SIG-M5 treated with dmso at 0.1 percent for 504 hours (cell line): ENCODE data around the gene SECISBP2.
A peak's percentile ranks its signal among the peaks of the same experiment; 100 is the strongest.
"Not testable (repeated sequence)": the region's sequence is repeated elsewhere in the genome, so short reads cannot be mapped to it uniquely, and the experiment has no call there.

Experiments used
- DNase-seq: peaks from one replicate; lab custom pipeline; 2025; ENCODE audit not compliant: unreplicated experiment; lab: John Stamatoyannopoulos, UW

SECISBP2 gene

DNA sequence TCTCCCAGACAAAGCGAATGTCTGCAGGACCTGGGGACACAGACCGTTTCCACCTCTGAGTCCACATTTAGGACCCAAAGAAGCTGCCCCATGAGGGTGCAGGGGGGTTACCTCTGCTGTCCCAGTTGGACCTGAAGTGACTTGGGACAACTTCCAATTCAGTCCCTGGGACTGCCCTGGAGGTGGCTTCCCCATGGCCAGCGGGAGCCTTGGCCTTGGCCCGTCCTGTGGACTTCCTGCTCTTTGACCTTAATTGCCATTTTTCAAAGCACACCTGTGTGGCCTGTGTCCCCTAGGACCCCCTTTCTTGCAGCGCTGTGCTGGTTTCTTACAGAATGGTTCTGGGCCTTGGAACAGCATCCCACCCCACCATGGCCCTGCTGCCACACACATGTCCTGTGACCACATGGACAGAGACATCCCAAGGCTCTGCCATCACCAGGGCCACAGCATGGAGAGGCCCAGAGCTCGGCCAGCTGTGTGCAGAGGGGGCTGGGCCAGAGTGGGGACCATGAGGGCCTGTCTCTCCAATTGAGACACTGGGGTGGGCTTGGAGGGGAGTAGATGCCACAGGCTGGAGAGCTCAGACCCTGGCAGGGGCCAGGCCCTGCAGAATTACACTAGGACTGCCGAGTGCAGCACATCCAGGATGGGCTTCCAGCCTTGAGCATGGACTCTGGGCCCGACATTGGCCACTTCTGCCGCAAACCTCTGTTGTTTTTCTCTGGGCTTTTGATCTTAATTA lies 45.8 kb downstream of the SECISBP2 start:
- DNase-seq = no peak

DNA sequence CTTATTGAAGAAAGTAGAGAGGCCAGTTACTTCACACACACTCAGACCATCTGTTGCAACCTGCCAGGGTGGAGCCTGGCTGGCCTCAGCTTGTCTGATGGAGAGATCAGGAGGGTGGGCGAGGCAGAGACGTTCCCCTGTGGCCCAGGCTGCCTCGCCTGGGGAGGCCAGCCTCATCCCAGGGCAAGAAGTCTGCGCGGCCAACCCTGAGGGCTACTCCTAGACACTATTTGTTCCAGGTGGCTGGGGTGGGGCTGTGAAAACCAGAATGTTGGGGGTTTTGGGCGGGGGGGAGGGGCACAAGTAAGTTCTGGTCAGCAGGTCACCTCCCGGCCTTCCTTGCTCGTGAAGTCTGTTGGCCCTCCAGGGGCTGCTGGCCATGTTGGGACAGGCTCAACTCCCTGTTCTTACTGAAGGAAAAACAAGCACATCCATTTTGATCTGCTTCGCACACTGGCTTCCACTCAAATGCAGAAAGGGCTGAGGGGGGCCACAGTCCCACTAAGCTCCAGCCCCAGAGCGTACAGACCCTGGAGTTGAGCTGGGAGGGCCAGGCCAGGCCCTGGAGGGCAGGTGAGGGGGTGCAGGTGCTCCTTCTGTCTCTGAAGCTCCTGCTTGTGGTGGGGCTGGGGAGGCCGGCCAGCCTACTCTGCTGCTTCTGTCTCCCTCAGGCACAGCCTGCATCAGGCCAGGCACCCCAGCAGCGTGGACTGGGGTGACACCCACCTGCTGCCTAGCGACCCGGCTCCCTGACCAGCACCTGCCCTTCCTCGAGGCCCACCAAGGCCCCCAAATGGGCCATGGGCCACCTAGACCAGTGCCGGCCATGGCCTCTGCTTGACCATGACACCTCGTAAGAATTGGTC lies 46.6 kb downstream of the SECISBP2 start:
- DNase-seq = no peak

DNA sequence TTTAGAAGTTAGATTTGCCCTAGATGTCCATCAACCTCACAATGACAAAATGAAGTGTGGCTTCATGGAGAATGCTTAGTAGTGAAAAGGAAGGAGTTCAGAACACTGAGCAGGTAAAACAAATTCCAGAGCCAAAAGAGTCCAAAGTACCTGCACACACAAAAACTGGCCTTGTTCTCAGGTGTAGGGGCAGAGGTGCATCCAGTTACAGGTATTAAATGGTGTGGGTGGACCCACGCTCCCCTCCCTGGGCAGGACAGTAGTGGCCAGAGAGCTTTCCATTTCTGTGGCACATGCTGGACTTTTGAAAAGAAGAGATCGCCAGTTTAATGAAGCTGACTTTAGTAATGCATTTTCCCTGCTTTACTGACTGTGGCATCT lies 47.2 kb downstream of the SECISBP2 start:
- no peak for DNase-seq

DNA sequence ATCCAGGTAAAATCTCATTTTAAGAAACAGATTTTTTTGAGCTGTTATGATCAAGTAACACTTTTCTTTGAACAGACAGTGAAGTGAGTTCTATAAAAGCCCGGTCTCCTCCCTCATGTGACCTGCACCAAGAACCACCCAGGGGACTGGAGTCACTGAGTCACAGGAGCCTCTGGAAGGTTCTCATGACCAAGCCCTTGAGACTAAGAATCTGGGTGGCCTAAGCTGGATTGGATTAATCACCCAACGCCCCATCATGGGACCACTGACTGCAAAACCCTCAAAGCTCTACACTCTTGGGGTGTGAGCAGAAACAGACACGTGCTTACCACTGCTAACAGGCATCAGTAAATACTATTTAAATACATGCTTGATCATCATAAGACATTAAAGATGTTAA lies 48.4 kb downstream of the SECISBP2 start:
- DNase-seq = no peak

DNA sequence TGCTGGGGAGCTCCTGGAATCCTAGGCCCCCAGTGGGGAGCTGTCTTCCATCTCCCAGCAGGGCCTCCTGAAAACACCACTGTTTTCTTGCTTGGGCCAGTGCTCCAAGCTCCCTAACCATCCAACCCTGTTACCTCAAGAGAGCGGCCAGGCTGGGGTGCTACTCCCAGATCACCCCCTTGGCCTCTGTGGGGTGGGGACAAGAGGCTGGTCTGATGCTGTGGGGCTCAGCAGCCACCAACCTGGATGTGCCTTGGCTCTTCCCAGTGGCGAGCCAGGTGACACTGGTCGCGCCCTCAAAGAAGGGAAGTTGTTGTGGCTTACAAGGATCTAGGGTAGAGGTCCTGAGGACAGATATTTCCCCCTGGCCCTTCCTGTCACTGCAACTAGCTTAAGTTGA lies 49.0 kb downstream of the SECISBP2 start:
- no peak for DNase-seq

DNA sequence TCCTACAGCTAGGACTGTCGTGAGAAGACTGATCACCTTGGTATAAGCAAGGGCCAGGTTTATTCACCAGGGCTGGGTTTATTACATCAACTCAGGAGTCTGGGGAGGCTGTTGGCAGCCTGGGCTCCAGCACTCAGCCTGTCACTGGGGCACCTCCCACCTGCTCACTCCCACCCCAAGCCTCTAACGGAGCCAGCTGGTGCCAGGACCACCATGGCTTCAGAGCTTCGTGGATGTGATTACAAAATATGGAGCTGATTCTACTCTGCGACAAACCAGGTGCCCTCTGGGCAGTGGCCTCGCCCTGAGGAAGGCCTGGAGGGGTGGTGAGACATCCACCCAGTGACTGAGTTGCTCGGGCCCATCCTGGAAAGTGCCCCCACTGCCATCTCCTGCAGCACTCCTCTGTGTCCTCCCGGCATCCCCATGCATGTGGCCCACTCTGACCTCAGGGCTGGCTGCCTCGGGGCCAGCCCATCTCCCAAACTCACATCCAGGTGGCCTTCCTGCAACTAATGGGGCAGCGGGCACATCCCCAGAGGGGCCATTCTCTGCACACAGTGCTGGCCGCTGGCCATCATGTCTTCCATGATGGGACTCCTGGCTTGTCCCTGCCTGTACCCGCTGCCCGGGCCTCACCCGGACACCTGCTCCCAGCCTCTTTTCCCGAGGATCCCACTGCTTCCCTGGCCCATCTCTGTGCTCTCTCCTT lies 49.6 kb downstream of the SECISBP2 start:
- no peak for DNase-seq

DNA sequence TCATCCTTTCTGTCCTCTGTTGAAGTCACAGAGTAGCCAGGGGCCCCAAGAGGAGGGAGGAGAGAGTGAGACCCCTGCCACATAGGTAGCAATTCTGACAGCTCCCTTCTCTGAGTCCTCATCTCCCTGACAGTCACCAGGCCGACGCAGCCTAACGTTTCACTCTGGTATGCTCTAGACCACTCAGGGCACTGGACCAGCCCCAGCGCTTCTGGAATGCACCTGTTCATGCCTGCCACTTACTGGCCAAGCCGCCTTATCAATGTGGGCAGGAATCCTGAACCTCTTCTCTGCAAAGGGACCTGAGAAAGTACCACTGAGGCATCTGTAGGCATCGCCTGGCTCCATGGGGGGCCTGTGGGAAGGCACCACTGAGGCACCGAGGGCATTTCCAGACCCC lies 50.2 kb downstream of the SECISBP2 start:
- no peak for DNase-seq

DNA sequence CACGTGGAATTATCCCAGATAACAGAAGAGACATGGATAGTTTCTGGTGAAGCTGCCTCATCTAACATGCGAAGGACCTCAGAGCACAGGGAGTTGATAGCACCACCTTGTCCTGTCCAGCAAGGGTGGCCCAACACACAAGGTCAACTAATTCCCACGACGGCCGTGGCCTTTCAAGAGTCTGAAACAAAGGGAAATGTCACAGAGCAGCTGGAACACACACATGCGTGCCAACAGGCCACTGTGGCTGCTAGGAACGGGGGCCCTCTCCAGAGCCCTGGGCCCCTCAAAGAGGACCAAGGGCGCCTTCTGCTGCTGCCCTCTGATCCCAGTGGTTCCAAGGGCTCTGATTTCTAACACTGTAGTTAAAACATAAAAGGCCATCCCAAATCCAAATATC lies 50.7 kb downstream of the SECISBP2 start:
- no peak for DNase-seq

DNA sequence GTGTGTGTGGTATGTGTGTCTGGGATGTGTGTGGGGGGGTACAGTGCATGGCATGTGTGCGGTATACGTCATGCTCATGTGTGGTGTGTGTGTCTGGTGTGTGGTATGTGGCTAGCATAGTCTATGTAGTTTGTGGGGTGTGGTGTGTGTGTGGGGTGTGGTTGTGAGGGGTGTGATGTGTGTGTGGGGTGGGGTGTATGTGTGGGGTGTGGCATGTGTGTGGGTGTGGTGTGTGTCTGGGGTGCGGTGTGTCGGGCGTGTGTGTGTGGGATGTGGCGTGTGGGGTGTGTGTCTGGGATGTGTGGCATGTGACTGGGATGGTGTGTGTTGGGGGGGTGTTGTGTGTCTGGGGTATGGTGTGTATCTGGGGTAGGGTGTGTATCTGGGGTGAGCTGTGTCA lies 52.3 kb downstream of the SECISBP2 start:
- no peak for DNase-seq

DNA sequence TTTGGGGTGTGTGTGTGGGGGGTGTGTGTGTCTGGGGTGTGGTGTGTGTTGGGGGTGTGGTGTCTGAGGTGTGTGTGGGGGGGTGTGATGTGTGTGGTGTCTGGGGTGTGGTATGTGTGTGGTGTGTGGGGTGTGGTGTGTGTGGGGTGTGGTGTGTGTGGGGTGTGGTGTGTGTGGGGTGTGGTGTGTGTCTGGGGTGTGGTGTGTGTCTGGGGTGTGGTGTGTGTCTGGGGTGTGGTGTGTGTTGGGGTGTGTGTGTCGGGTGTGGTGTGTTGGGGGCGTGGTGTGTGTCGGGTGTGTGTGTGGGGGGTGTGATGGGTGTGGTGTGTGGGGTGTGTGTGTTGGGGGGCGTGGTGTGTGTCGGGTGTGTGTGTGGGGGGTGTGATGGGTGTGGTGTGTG lies 53.5 kb downstream of the SECISBP2 start:
- not testable (repeated sequence) for DNase-seq

DNA sequence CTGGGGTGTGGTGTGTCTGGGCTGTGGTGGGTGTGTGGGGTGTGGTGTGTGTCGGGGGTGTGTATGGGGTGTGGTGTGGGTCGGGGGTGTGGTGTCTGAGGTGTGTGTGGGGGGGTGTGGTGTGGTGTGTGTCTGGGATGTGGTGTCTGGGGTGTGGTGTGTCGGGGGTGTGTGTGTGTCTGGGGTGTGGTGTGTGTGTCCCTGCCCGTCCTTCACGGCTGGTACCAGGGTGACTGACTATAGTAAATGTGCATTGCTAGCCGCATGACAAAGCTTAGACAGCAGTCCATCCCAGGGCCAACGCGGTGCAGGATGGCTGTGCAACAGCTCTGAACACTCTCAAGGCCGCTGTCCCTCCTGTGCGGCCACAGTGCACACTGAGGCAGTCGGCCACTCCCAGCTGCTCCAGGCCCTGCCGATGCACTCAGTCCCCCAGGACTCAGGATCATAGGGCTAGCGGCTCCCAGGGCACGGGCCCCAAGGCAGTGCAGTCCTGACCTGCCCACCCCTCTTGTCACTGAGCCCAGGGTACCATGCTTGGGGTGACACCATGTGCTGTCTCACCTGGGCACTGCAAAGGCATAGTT lies 54.0 kb downstream of the SECISBP2 start:
- no peak for DNase-seq

DNA sequence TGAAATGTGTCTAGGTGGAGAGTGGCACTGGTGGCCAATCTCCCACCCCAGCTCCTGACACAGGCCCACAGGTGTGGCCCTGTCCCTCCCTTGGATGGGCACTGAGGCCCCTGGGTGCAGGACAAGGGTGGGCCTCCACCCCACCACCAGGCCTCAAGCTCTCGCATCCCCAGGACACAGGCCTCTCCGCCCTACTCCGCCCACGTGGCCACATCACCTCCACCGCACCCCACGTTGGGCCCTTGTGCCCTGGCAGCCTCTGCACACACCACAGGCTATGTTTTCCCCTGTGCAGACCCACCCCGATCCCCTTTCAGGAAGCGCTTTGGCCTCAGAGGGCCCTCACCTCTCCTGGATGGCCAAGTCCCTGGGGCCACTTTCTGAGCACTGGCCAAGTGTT lies 54.7 kb downstream of the SECISBP2 start:
- no peak for DNase-seq

DNA sequence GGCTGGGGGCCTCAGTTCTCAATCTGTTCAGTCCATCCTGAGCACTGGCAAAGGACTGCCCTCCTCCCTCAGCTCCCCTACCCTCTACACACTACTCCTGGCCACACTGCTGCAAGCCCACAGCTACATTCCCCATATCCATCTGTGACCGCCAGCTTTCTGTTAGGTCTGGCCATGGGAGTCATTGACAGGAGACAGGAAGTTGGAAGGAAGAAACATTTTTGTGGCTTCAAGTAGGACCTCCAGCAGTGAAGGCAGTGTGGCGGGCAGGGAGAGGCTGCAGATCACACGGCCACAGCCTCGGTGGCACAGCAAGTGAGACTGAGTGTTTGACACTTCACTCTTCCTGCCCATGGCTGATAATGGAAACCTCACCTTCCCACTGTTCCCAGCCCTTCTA lies 55.9 kb downstream of the SECISBP2 start:
- DNase-seq = no peak

DNA sequence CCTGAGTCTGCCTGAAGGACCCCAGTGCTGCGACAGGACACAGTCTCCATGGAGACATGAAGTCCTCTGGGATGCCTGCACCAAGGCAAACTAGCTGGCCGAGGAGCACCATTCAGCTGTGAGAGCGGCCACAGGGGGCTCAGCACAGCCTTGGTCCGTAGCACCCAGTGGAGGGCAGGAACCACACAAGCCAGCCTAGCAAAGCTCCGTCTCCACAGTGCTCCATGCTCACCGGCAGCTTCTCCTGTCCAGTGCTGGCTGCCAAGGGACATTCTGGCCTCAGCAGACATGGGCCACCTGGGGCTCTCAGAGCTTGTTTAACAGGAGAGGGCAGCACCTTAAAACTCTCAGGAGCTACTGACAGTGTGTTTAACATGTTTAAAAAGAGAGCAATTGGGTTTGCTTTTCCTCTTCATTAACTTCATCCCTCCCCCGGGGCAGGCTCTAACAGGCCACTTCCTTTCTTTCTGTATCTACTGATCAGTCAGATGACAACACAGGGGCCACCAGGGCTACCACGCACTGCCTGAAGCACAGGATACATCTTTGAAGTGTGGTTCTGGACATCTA lies 57.0 kb downstream of the SECISBP2 start:
- DNase-seq = peak; percentile 21

DNA sequence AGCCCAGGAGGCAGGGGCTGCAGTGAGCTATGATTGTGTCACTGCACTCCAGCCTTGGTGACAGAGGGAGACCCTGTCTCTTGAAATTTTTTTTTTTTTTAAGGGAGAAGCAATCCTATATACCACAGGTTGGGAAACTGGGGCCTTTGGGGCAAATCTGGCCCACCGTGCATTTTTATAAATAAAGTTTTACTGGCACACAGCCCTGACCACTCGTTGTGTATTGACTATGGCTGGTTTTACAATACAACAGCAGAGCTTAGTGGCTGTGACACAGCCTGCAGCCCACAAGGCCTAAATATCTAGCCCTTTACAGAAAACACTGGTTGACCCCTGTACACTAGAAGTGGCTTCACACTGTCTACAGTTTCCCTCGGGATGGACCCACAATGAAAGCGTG lies 58.0 kb downstream of the SECISBP2 start:
- DNase-seq = no peak

DNA sequence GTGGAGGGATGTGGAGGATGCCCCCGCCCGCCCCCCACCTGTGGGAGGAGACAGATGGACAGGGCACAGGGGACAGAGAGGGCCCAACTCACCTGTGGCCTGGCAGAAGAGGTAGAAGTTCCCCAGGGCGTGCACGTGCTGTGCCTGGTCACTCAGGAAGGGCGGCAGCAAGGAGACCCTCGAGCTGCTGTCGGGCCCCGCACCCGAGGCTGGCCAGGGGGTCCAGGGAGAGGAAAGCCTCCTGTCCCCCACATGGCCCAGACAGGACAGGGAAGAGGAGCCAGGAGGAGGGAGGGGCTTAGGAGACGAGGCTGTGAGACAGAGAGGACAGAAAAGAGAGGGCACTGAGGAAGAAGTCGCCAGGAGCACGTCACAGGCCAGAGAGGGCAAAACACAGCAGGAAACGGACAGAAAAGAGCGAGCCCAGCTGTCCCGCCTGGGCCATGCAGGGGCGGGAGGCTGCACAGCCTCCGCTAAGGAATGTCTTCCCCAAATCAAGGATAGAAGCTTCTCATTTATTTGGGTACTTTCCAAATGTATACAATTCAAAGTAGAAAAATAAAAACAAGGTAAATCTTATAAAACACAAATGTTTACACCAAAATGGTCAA lies 58.5 kb downstream of the SECISBP2 start:
- no peak for DNase-seq

DNA sequence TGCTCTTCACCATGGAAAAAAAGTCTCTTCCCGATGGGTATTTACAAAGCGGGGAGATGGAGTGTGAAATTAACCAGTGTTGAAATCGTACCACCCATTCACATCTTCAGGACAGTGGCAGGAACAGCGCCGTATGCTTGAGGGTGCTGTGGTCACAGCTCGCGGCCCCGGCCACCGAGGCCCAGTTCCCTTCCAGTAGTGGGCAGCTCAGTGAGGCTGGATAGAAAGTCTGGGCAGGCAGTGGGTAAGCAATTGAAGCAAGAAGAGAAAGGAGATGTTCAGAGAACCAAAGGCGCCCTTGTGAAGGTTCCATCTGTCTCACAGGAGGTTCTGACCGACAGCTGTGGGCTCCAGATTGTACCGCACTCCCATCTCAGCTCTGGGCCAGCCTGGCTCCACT lies 59.1 kb downstream of the SECISBP2 start:
- no peak for DNase-seq

DNA sequence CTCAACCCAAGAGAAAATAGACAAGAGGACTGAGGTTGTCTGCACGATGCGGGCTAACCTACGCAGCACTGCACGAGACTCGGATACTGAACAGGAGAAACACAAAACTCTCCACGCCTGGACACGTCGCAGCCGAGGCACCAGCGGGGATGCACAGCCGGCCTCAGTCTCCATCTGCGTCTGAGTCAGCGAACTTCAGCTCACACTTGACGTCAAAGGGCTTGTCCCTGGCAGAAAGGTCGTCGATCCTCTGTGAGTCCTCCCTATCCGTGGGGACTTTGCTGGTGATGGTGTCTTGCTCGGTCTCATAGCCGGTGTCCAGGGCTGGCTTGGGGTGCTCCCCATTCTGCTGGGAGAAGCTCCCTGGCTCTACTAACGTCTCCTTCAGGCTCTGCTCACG lies 60.2 kb downstream of the SECISBP2 start:
- no peak for DNase-seq

DNA sequence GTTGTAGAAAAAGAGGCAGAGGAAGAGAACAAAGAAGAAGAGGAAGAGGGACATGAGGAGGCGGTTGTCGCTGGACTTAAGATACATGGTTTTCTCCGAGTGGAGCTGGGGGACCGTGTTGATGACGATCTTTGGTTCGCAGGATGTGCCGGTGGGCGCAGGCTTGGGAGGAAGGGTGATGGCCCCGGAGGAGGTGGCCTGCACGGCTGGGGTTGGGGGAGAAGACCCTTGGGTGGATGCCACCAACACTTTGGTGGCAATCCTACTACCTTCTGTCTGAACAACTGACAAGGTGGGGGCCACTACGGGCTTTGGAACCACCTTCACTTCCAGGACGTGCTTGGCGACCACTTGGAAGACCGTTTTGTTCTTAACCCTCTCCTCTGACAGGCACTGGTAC lies 60.7 kb downstream of the SECISBP2 start:
- DNase-seq = no peak

DNA sequence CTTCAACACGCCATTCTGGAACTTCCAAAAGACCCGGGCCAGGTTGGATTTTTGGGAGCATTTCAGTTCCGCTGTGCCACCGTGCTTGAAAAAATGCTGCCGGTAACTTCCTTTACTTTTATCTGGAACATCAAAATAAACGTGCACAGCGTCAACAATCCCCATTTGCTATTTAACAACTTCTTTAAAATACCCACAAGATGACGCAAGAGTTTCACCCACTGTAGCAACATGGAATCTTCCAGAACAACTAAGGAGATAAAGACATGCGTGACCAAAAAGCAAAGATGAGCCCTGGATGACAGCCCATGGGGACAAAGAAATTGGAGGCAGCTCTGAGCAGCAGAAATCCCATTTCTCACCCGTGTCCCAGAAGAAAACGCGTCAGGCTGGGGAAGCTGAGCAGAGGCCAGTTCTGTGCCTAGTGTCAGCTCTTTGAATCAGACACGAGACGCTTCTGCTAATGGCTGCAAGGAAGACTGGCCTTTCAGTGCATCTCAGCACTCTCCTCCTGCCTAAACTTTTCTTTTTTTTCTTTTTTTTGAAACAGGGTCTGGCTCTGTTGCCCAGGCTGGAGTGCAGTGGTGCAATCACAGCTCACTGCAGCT lies 61.3 kb downstream of the SECISBP2 start:
- DNase-seq = peak; percentile 54
